ENCODE results near the gene SORCS1.

Gene SORCS1

DNA sequence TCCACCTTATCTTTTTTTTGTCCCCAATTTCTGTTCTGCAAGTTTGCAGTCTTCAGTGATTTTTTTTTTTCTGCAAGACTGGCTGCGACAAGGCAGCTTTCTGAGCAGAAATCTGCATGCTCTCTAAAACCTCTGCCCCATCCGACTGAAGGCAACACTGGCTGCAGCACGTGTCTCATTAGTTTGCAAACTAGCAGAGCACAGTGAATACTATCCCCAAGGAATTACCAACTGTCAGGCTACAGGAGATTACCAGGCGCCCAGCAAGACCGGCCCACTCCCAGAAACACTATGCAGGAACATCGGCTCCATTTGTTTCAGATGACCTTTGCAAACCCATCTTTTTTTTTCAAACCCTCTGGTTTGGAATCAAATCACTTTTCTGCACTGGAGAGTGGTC is 538.8 kb downstream of the SORCS1 start:
- DNase-seq (ENCODE audit: low read depth) = no peak
- TF ChIP-seq, protein P1, sequence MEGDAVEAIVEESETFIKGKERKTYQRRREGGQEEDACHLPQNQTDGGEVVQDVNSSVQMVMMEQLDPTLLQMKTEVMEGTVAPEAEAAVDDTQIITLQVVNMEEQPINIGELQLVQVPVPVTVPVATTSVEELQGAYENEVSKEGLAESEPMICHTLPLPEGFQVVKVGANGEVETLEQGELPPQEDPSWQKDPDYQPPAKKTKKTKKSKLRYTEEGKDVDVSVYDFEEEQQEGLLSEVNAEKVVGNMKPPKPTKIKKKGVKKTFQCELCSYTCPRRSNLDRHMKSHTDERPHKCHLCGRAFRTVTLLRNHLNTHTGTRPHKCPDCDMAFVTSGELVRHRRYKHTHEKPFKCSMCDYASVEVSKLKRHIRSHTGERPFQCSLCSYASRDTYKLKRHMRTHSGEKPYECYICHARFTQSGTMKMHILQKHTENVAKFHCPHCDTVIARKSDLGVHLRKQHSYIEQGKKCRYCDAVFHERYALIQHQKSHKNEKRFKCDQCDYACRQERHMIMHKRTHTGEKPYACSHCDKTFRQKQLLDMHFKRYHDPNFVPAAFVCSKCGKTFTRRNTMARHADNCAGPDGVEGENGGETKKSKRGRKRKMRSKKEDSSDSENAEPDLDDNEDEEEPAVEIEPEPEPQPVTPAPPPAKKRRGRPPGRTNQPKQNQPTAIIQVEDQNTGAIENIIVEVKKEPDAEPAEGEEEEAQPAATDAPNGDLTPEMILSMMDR (IDR thresholded peaks at IDR 0.05; ENCODE audit: insufficient read depth, low read depth, low read length, missing control alignments) = no peak
- H3K4me3 ChIP-seq (ENCODE audit: low read depth, low read length) = no peak overlapping the region

DNA sequence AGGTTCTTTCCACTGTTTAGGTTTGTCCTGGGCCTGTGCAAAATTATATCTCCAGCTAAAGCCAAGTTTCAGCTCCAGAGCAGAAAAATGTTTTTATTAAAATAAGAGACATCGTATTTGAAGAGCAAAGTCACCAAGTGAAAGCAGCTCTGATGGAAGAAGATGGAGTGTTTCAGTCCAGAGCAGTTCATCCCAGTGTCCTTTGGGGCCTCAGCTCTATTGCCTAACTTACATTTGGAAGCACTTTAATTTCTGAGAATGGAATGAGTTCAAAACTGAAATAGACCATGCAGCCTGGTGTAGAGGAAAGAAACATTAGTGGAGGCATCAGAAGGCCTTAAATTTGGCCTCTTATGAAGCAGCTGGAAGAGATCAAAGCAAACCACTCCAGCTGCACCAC is 545.2 kb downstream of the SORCS1 start:
- no peak for DNase-seq (ENCODE audit: low read depth)
- TF ChIP-seq, protein P1 (IDR thresholded peaks at IDR 0.05; ENCODE audit: insufficient read depth, low read depth, low read length, missing control alignments) = no peak
- H3K4me3 ChIP-seq (ENCODE audit: low read depth, low read length) = no peak overlapping the region

DNA sequence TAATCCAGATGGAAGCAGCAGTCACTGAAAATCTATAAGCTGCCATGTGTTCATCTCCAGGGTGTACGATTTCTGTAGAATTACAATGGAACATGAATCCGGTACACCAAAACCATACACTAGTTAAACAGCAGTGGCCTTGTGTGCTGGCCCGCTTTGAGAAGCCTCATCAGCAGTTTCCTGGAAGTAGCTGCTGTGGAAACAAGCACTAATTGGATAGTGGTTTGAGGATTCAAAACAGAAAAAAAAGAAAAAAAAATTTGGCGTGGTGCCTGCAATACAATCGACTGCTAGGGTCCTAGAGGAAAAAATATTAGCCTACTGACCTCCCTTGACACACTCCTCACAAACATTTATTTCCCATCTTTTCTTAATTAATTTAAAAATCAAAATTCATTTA is 545.9 kb downstream of the SORCS1 start:
- no peak for DNase-seq (ENCODE audit: low read depth)
- H3K4me3 ChIP-seq (ENCODE audit: low read depth, low read length) = no peak overlapping the region
- TF ChIP-seq, protein P1 (IDR thresholded peaks at IDR 0.05; ENCODE audit: insufficient read depth, low read depth, low read length, missing control alignments) = no peak

DNA sequence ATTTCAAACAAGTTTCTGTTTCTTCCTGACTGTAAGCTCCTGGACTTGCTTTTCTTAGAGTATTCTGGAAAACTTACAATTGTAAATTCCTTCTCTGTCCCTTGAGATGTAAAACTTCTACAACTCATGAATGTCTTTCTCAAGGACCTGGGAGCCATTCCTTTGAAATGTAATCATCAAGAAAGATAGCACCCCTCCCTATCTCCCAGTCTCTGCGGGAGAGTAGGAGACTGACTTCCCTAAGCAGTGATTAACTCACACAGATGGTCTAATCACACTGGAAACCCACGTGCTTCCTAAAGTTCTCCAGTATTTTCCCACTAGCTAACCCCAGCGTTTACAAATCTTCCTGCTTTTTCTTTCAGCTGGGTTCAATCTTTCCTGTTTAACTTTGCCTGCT is 549.4 kb downstream of the SORCS1 start:
- TF ChIP-seq, protein P1 (IDR thresholded peaks at IDR 0.05; ENCODE audit: insufficient read depth, low read depth, low read length, missing control alignments) = no peak
- no peak for DNase-seq (ENCODE audit: low read depth)
- no peak overlapping the region for H3K4me3 ChIP-seq (ENCODE audit: low read depth, low read length)

DNA sequence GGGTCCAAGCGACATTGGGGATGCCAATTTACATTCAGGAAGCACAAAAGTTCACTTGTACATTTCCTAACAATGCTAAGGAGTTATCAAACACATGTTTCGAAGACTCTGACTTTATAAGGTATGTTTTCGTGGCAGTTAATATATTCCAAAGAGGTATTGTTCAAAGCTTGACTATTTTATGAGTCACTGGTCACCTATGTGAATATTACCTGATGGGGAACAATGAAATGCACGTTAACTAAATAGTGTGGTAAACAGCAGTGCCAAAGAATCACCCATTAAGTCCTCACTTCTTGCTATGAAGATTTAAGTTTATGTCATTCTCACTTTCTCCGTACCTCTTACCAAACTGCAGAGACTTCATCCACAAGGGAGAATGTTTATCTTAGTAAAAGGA is 550.2 kb downstream of the SORCS1 start:
- H3K4me3 ChIP-seq (ENCODE audit: low read depth, low read length) = no peak overlapping the region
- DNase-seq (ENCODE audit: low read depth) = no peak
- TF ChIP-seq, protein P1 (IDR thresholded peaks at IDR 0.05; ENCODE audit: insufficient read depth, low read depth, low read length, missing control alignments) = no peak

DNA sequence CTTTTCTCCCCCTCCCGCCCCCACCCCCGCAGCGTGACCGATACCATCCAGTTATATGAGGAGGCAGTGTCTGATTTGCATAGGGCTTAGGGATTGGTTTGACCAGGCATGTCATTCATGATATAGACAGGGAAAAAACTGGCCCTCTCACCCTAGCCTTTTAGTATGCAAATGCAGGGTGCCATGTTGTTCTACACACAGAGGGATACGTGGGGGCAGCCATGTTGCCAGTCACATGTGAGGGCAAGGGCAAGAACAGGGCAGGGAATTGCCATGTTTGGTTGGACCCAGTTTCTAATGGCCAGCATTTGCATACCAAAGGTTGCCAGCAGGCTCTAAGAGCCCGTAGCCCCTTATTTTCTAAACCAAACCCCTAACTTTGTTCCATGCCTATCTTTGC is 552.1 kb downstream of the SORCS1 start:
- H3K4me3 ChIP-seq (ENCODE audit: low read depth, low read length) = no peak overlapping the region
- TF ChIP-seq, protein P1 (IDR thresholded peaks at IDR 0.05; ENCODE audit: insufficient read depth, low read depth, low read length, missing control alignments) = no peak
- no peak for DNase-seq (ENCODE audit: low read depth)

DNA sequence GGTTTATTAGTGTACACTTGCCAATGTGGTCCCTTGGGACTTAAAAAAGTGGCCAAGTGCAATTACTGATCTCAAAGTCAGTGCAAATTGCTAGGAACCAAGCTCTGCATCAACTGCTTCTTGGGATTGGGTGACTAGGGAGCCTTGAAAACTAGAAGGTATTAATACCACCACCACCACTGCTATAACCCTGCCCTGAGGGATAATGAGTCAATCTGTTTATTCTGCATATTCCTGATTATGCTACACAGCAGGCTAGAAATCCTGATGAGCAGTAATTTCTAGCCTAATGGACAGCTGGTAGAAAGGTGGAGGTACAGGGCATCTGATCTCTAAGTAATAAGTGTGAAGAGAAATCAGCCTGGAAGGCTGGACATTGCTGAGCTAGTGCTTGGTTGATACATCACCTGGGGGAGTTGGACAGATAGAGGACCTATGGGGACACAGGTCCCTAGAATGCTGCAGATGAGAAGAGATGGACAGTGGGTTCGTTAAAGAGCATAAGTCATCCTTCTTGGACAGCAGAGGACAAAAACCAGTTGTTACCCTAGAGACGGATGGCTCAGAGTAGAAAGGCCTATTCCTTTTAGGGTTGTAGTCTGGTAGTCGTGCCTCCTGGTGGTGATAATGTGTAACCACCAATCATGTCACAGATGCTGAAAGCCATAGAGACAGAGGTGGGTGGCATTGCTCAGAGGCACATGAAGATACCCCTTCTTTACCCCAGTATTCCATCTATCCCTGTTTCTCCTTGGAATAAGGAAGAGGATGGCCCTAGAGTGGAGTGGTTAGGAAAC is 554.8 kb downstream of the SORCS1 start:
- TF ChIP-seq, protein P1 (IDR thresholded peaks at IDR 0.05; ENCODE audit: insufficient read depth, low read depth, low read length, missing control alignments) = peak; percentile 28
- H3K4me3 ChIP-seq (ENCODE audit: low read depth, low read length) = no peak overlapping the region
- peak; percentile 12 for DNase-seq (ENCODE audit: low read depth)

Measured in GM12865 (cell line).